ENCODE data around the gene GRIK4.
A peak's percentile ranks its signal among the peaks of the same experiment; 100 is the strongest.
"Not testable (repeated sequence)": the region's sequence is repeated elsewhere in the genome, so short reads cannot be mapped to it uniquely, and the experiment has no call there.

The GRIK4 gene

DNA sequence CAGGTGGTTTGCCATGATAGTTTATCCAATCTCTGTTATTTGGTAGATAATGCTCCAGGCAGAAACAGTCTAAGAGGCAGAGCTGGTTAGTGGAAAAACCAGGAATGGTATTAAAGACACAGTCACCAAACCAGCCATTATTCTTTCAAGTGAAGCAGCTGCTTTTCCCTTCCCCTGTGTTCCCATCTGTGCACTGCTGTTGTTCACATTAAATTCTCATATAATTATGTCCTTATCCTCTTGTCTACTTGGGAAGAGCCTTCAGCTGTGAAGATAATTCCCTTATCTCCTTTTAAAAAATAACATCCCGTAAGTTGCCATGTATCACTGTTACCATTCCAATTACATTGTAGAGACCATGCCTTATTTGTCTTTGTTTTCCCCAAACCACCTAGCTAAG is 507.2 kb downstream of the GRIK4 start:
- no peak overlapping the region for H3K27ac ChIP-seq (ENCODE audit: low read length)
- H3K9ac ChIP-seq (ENCODE audit: low read length), result no peak overlapping the region

GRCh38 chr11:121021718-121022117 is 510.2 kb downstream of the GRIK4 start:
- not testable (repeated sequence) for H3K4me3 ChIP-seq (ENCODE audit: low read length); H3K36me3 ChIP-seq (ENCODE audit: control insufficient read depth, low read depth, low read length); H3K9ac ChIP-seq (ENCODE audit: low read length); H3K9me3 ChIP-seq (ENCODE audit: control insufficient read depth, low read depth, low read length); H3K27ac ChIP-seq (ENCODE audit: low read length); H3K4me1 ChIP-seq (ENCODE audit: control insufficient read depth, low read depth, low read length); H3K27me3 ChIP-seq (ENCODE audit: control insufficient read depth, insufficient read depth, low read length)

More for the DNA sequence above, 507.2 kb downstream of the GRIK4 start:
- no peaks in the 10 kb centered on the region for H3K4me1 ChIP-seq (ENCODE audit: control insufficient read depth, low read depth, low read length)
- H3K27me3 ChIP-seq (ENCODE audit: control insufficient read depth, insufficient read depth, low read length), result no peaks in the 10 kb centered on the region
- H3K9me3 ChIP-seq (ENCODE audit: control insufficient read depth, low read depth, low read length), result no peaks in the 10 kb centered on the region
- no peaks in the 10 kb centered on the region for H3K36me3 ChIP-seq (ENCODE audit: control insufficient read depth, low read depth, low read length)
- no peak overlapping the region for H3K4me3 ChIP-seq (ENCODE audit: low read length)

- H3K36me3 ChIP-seq (ENCODE audit: control insufficient read depth, low read depth, low read length), result no peaks in the 10 kb centered on the region
- H3K27me3 ChIP-seq (ENCODE audit: control insufficient read depth, insufficient read depth, low read length), result no peaks in the 10 kb centered on the region
- no peak within 1 kb of the TSS for H3K27ac ChIP-seq (ENCODE audit: low read length)
- H3K4me3 ChIP-seq (ENCODE audit: low read length), result peak within 1 kb of the TSS; percentile 67
- peak within 1 kb of the TSS; percentile 68 for H3K9ac ChIP-seq (ENCODE audit: low read length)
- H3K9me3 ChIP-seq (ENCODE audit: control insufficient read depth, low read depth, low read length), result no peaks in the 10 kb centered on the region
- peaks cover 6% of the 10 kb centered on the region for H3K4me1 ChIP-seq (ENCODE audit: control insufficient read depth, low read depth, low read length)
Observed at GRCh38 chr11:121023848-121024751, 512.6 kb downstream of the GRIK4 start, which contains the start of gene TBCEL. TSS of gene TBCEL (plus strand) at chr11:121024102. CDS start at chr11:121045691, 21,589 bp downstream.

GRCh38 chr11:121024989-121025388 is 513.4 kb downstream of the GRIK4 start:
- Histone ChIP-seq H3K36me3 (ENCODE audit: control insufficient read depth, low read depth, low read length) (no peaks in the 10 kb centered on the region), H3K9me3 (ENCODE audit: control insufficient read depth, low read depth, low read length) (no peaks in the 10 kb centered on the region), H3K9ac (ENCODE audit: low read length) (peak overlapping the region; percentile 68), H3K4me3 (ENCODE audit: low read length) (peak overlapping the region; percentile 67), H3K4me1 (ENCODE audit: control insufficient read depth, low read depth, low read length) (peaks cover 6% of the 10 kb centered on the region), H3K27me3 (ENCODE audit: control insufficient read depth, insufficient read depth, low read length) (no peaks in the 10 kb centered on the region), H3K27ac (ENCODE audit: low read length) (no peak overlapping the region)

DNA sequence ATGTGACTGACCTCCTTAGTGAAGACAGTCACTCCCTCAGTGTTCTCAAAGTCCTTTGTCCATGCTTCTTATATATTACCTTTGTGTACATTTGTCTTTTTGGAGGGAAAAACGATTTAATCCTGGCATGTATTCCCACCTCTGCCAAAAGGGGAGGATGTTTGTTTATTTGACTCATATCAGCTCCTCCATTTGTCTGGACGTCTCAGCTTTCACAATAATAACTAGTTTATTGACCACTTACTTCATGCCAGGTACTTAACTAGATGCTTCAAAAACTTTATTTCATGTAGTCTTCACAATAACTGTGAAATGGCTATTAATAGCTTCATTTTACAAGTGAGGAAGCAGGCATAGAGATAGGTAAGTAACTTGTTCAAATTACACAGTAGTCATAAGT is 517.6 kb downstream of the GRIK4 start:
- Histone ChIP-seq H3K4me1 (ENCODE audit: control insufficient read depth, low read depth, low read length) (peaks cover 6% of the 10 kb centered on the region), H3K27me3 (ENCODE audit: control insufficient read depth, insufficient read depth, low read length) (no peaks in the 10 kb centered on the region), H3K4me3 (ENCODE audit: low read length) (no peak overlapping the region), H3K27ac (ENCODE audit: low read length) (no peak overlapping the region), H3K36me3 (ENCODE audit: control insufficient read depth, low read depth, low read length) (no peaks in the 10 kb centered on the region), H3K9me3 (ENCODE audit: control insufficient read depth, low read depth, low read length) (no peaks in the 10 kb centered on the region), H3K9ac (ENCODE audit: low read length) (no peak overlapping the region)

GRCh38 chr11:121029813-121030445 is 518.4 kb downstream of the GRIK4 start:
- Histone ChIP-seq H3K4me1 (ENCODE audit: control insufficient read depth, low read depth, low read length) (peaks cover 3% of the 10 kb centered on the region), H3K4me3 (ENCODE audit: low read length) (no peak overlapping the region), H3K9ac (ENCODE audit: low read length) (no peak overlapping the region), H3K27ac (ENCODE audit: low read length) (no peak overlapping the region), H3K36me3 (ENCODE audit: control insufficient read depth, low read depth, low read length) (no peaks in the 10 kb centered on the region), H3K27me3 (ENCODE audit: control insufficient read depth, insufficient read depth, low read length) (no peaks in the 10 kb centered on the region), H3K9me3 (ENCODE audit: control insufficient read depth, low read depth, low read length) (no peaks in the 10 kb centered on the region)

DNA sequence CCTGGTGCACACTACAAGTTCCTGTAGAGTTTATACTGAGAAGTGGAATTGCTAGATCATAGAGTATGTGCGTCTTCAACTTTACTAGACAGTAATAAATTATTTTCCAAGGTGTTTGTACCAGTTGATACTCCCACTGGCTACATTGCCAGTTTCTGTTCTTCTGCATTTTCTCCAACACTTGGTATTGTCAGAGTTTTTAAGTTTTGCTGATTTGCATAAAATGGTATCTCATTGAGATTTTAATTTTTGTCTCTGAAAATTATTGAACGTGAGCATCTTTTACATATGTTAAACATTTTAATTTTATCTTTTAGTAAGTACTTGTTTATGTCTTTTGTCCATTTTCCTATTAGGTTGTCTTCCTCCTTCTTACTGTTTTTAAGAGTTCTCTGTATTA is 519.6 kb downstream of the GRIK4 start:
- no peaks in the 10 kb centered on the region for H3K27me3 ChIP-seq (ENCODE audit: control insufficient read depth, insufficient read depth, low read length)
- no peaks in the 10 kb centered on the region for H3K36me3 ChIP-seq (ENCODE audit: control insufficient read depth, low read depth, low read length)
- peaks cover 6% of the 10 kb centered on the region for H3K4me1 ChIP-seq (ENCODE audit: control insufficient read depth, low read depth, low read length)
- H3K9ac ChIP-seq (ENCODE audit: low read length), result no peak overlapping the region
- no peak overlapping the region for H3K27ac ChIP-seq (ENCODE audit: low read length)
- no peaks in the 10 kb centered on the region for H3K9me3 ChIP-seq (ENCODE audit: control insufficient read depth, low read depth, low read length)
- no peak overlapping the region for H3K4me3 ChIP-seq (ENCODE audit: low read length)

DNA sequence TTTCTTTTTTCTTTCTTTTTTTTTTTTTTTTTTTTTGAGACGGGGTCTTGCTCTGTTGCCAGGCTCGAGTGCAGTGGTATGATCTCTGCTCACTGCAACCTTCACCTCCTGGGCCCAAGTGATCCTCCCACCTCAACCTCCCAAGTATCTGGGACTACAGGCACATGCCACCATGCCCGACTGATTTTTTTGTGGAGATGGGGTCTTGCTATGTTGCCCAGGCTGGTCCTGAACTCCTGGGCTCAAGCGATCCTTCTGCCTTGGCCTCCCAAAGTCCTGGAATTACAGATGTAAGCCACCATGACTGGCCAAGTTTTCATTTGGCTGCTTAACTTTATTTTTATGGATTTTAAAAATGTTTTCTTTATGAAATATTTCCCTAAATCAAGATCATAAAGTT is 520.1 kb downstream of the GRIK4 start:
- H3K9me3 ChIP-seq (ENCODE audit: control insufficient read depth, low read depth, low read length); H3K9ac ChIP-seq (ENCODE audit: low read length); H3K4me1 ChIP-seq (ENCODE audit: control insufficient read depth, low read depth, low read length); H3K4me3 ChIP-seq (ENCODE audit: low read length); H3K36me3 ChIP-seq (ENCODE audit: control insufficient read depth, low read depth, low read length); H3K27ac ChIP-seq (ENCODE audit: low read length); H3K27me3 ChIP-seq (ENCODE audit: control insufficient read depth, insufficient read depth, low read length): not testable (repeated sequence)

GRCh38 chr11:121032546-121032945 is 521.0 kb downstream of the GRIK4 start:
- H3K36me3 ChIP-seq (ENCODE audit: control insufficient read depth, low read depth, low read length), result no peaks in the 10 kb centered on the region
- H3K27ac ChIP-seq (ENCODE audit: low read length), result no peak overlapping the region
- H3K9me3 ChIP-seq (ENCODE audit: control insufficient read depth, low read depth, low read length), result no peaks in the 10 kb centered on the region
- peaks cover 6% of the 10 kb centered on the region for H3K4me1 ChIP-seq (ENCODE audit: control insufficient read depth, low read depth, low read length)
- no peak overlapping the region for H3K9ac ChIP-seq (ENCODE audit: low read length)
- H3K27me3 ChIP-seq (ENCODE audit: control insufficient read depth, insufficient read depth, low read length), result no peaks in the 10 kb centered on the region
- no peak overlapping the region for H3K4me3 ChIP-seq (ENCODE audit: low read length)

DNA sequence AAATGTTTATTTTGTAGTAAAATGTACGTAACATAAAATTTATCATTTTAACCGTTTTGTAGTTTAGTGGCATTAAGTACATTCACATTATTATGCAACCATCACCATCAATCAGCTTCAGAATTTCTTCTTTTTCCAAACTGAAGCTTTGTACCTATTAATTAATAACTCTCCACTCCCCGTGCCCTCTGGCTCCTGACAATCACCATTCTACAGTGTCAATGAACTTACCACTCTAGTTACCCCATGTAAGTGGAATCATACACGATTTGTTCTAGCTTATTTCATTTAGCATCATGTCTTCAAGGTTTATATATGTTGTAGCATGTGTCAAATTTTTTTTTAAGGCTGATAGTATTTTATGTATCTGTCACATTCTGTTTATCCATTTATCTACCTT is 522.1 kb downstream of the GRIK4 start:
- Histone ChIP-seq H3K27me3 (ENCODE audit: control insufficient read depth, insufficient read depth, low read length) (no peaks in the 10 kb centered on the region), H3K4me3 (ENCODE audit: low read length) (no peak overlapping the region), H3K4me1 (ENCODE audit: control insufficient read depth, low read depth, low read length) (peaks cover 12% of the 10 kb centered on the region), H3K36me3 (ENCODE audit: control insufficient read depth, low read depth, low read length) (no peaks in the 10 kb centered on the region), H3K27ac (ENCODE audit: low read length) (no peak overlapping the region), H3K9me3 (ENCODE audit: control insufficient read depth, low read depth, low read length) (no peaks in the 10 kb centered on the region), H3K9ac (ENCODE audit: low read length) (no peak overlapping the region)

DNA sequence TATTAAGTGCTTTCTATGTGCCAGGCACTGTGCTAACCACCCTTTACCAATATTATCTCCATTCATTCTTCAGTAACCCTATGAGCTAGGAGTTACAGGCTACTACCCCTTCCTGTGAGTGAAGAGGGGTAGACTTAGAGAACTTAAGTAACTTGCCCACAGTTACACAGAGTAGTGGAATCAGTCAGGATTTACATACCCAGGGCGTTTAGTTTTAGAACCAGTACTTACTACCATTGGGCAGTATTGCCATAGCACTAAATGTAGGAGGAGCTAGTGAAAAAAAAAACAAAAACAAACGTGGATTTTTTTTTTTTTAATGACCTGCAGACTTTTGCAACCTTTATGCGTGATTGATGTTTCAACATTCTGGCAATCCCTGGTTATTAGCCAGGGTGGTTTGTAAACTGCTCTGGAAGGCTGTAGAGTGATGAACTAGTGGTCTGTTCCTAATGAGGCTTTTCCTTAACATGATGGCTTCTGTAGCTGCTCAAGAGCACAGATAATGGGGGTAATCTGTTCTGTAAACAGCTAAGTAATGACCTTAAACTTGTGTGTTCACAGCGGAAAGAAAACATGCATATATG is 523.7 kb downstream of the GRIK4 start:
- no peaks in the 10 kb centered on the region for H3K36me3 ChIP-seq (ENCODE audit: control insufficient read depth, low read depth, low read length)
- no peaks in the 10 kb centered on the region for H3K9me3 ChIP-seq (ENCODE audit: control insufficient read depth, low read depth, low read length)
- no peak overlapping the region for H3K4me3 ChIP-seq (ENCODE audit: low read length)
- no peak overlapping the region for H3K27ac ChIP-seq (ENCODE audit: low read length)
- H3K4me1 ChIP-seq (ENCODE audit: control insufficient read depth, low read depth, low read length), result peaks cover 28% of the 10 kb centered on the region
- H3K27me3 ChIP-seq (ENCODE audit: control insufficient read depth, insufficient read depth, low read length), result no peaks in the 10 kb centered on the region
- H3K9ac ChIP-seq (ENCODE audit: low read length), result no peak overlapping the region
